Lung (tissue), 12 donors: ENCODE results near the gene NANS. TPM values are rescaled to one million over a fixed set of nuclear protein-coding genes. Genes with fewer than 3 reads are reported as not detected.
"Not testable (repeated sequence)": the region's sequence is repeated elsewhere in the genome, so short reads cannot be mapped to it uniquely, and the experiment has no call there.

Experiments
- ATAC-seq: fragments of 200-7000 bp; cut with Tn5 transposase; one replicate; pipeline ENCODE4 v1.9.1; 2020; ENCODE audit warnings: moderate number of reproducible peaks; ENCODE audit not compliant: insufficient read depth, low FRiP score
- DNase-seq, 3 donors: peaks; one replicate each; pipeline ENCODE4 v3.0.0-alpha.2; 2013 to 2017
- H3K27ac ChIP-seq, 2 donors: one replicate each; pipeline ENCODE4 v1.5.1; 2013; ENCODE audit warnings: mild to moderate bottlenecking in 2 of 2, moderate library complexity in 2 of 2, control low read depth in 1 of 2, inconsistent platforms in 1 of 2, low read depth in 1 of 2, low read length in 1 of 2
- H3K27me3 ChIP-seq, 3 donors: one replicate each; pipeline ENCODE4 v1.5.1; 2013; ENCODE audit warnings: low read length in 2 of 3; ENCODE audit not compliant: control insufficient read depth in 3 of 3, insufficient read depth in 3 of 3
- H3K36me3 ChIP-seq, 4 donors: one replicate each; pipeline ENCODE4 v1.5.1; 2013; ENCODE audit warnings: low read length in 4 of 4, mild to moderate bottlenecking in 1 of 4, moderate library complexity in 1 of 4; ENCODE audit not compliant: control insufficient read depth in 4 of 4, insufficient read depth in 4 of 4
- H3K4me1 ChIP-seq, 5 donors: one replicate each; pipeline ENCODE4 v1.5.1; 2013; ENCODE audit warnings: low read length in 5 of 5, mild to moderate bottlenecking in 2 of 5, moderate library complexity in 1 of 5; ENCODE audit not compliant: control insufficient read depth in 5 of 5, insufficient read depth in 5 of 5
- H3K4me3 ChIP-seq: one replicate; pipeline ENCODE4 v1.5.1; 2013; ENCODE audit warnings: mild to moderate bottlenecking, control low read depth, moderate library complexity
- H3K9ac ChIP-seq, 2 donors: one replicate each; pipeline ENCODE4 v1.5.1; 2013; ENCODE audit warnings: low read length in 2 of 2, control low read depth in 1 of 2; ENCODE audit not compliant: insufficient read depth in 1 of 2
- H3K9me3 ChIP-seq, 4 donors: one replicate each; pipeline ENCODE4 v1.5.1; 2013; ENCODE audit warnings: low read length in 3 of 4, mild to moderate bottlenecking in 1 of 4, moderate library complexity in 1 of 4; ENCODE audit not compliant: control insufficient read depth in 4 of 4, insufficient read depth in 3 of 4
- WGBS, 2 donors: extraction: QIAGEN DNeasy Blood & Tissue Kit; methylation state at CpG; one replicate each; pipeline ENCODE4 v1.1.7; 2013; 5-methylcytosine and 5-hydroxymethylcytosine counted together
- polyA plus RNA-seq, 2 donors: library from polyadenylated mRNA; stranded (reverse); fragments of 200-250 nt; gene quantifications; one replicate each; pipeline ENCODE4 v1.2.1, GENCODE V29; 2013
- total RNA-seq, 2 donors: library from RNA; depleted of rRNA in 1 of 2; stranded (reverse); fragments of >200 nt in 1 of 2; gene quantifications; one replicate each; pipeline ENCODE4 v1.2.1, GENCODE V29; 2014 to 2021
- TF ChIP-seq, protein P1 (sequence below): IDR thresholded peaks from 2 replicates; pipeline ENCODE4 v1.5.1; 2012; ENCODE audit warnings: mild to moderate bottlenecking; ENCODE audit errors: control extremely low read depth, extremely low read depth
- donor health status: control.
- donor health status: control.
- donor health status: Bipolar disorder and iron deficiency.
- donor health status: healthy.
- donor health status: DM: yes; HTN: yes; CAD: no.

NANS gene
- total and polyA plus RNA-seq, 4 donors = 50.6 to 109 (median 74.4) TPM

DNA sequence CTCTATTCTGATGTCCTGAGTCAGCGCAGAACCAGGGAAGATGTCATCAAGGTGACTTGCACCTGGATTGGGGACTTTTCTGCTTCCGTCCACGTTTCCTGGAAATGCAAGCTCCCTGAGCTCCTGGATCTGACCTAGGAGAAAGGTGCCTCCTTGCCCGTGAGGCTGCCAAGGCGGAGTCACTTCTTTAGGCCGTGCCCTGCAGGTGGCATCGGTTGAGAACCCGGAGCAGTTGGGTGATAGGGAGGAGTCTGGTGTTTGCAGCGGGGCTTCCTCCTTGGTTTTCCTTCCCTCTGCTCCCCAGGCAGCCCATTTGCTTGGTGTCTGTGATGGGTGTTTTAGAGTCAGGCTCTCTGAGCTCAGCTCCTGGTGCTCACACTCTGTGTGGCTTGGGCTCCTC, 15.2 kb downstream of the NANS start:
- Histone ChIP-seq H3K27me3 (no peaks in the 10 kb centered on the region), H3K9me3 (no peaks in the 10 kb centered on the region), H3K36me3 (peaks cover 0 to 5% (median 2%) of the 10 kb centered on the region in 4 donors), H3K4me1 (peaks cover 0 to 3% (median 2%) of the 10 kb centered on the region in 5 donors), H3K4me3 (no peak overlapping the region), H3K9ac (no peak overlapping the region), H3K27ac (peak overlapping the region in 1 of 2 donors; percentile 23)
- WGBS, 2 donors = 61 to 82% methylated on average over 9 of the region's 9 CpGs
- TF ChIP-seq, protein P1, sequence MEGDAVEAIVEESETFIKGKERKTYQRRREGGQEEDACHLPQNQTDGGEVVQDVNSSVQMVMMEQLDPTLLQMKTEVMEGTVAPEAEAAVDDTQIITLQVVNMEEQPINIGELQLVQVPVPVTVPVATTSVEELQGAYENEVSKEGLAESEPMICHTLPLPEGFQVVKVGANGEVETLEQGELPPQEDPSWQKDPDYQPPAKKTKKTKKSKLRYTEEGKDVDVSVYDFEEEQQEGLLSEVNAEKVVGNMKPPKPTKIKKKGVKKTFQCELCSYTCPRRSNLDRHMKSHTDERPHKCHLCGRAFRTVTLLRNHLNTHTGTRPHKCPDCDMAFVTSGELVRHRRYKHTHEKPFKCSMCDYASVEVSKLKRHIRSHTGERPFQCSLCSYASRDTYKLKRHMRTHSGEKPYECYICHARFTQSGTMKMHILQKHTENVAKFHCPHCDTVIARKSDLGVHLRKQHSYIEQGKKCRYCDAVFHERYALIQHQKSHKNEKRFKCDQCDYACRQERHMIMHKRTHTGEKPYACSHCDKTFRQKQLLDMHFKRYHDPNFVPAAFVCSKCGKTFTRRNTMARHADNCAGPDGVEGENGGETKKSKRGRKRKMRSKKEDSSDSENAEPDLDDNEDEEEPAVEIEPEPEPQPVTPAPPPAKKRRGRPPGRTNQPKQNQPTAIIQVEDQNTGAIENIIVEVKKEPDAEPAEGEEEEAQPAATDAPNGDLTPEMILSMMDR = no peak
- no peak for ATAC-seq
- no peak for DNase-seq

DNA sequence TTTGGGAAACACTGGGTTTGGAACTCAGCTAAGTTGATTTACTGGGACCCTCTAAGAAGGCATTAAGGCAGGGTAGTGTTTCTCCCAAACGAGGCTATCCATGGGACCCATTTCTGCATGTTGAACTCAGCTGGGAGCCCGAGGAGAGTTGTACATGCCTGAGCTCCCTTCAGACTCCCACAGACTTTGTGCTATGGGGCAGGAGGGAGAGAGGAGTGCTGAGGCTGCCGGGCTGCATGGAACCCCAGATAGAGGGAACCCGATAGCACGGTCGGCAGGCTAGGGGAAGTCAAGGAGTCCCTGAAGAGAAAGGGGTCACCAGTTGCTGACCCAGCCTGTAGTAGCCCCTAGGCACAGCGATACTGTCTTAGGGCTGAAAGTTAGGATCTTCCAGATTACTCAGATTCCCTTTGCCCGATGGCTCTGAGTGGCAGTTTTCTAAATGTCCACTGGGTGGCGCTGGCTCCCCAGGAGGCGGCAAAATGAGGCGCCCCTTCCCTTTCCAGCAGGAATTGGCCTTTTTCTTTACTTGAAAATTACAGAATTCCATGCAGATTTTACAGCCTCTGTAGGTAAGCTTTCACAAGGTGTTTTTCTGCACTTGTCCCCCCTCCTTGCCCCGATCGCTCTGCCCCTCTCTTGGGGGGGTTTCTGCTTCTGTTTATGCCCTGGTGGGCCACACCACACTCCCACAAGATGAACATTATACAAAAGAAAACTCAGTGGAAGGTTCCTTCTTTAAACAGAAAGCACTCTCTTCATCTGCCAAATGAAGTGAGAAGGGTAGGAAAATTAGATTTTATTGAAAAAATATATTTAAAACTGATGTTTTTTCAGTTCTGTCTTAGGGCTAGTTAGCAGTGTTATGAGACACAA, 17.8 kb downstream of the NANS start:
- Histone ChIP-seq H3K9ac (peak overlapping the region in 1 of 2 donors; percentile 19), H3K9me3 (no peaks in the 10 kb centered on the region), H3K36me3 (peaks cover 3 to 13% (median 8%) of the 10 kb centered on the region in 4 donors), H3K4me3 (no peak overlapping the region), H3K27ac (peak overlapping the region in 1 of 2 donors; percentile 60), H3K4me1 (peaks cover 0 to 3% (median 2%) of the 10 kb centered on the region in 5 donors), H3K27me3 (no peaks in the 10 kb centered on the region)
- WGBS, 2 donors = 36 to 39% methylated on average over 13 of the region's 13 CpGs
- DNase-seq = peak; percentile 61 to 72 (median 64)
- TF ChIP-seq, protein P1 = peak; percentile 93
- ATAC-seq = peak; percentile 55

DNA sequence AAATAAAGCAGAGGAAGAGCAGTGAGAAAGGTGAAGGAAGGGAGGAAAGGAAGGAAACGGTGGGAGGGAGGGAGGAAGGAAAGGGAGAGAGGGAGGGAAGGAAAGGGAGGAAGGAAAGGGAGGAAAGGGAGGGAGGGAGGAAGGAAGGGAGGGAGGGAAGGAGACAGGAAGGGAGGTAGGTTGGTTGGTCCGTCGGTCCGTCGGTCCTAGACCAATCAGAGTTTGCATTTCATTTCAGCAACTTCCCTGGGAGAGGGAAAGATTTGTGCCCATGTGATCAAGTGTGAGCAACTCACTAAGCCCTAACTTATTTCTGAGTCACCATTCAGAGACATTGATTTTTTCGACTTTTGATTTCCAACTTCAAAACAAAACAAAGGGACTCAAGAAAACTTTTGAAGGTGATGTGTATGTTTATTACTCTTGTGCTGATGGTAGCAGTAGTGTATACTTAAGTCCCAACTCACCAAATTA, 18.8 kb downstream of the NANS start:
- Histone ChIP-seq H3K4me1 (peaks cover 0 to 3% (median 2%) of the 10 kb centered on the region in 5 donors), H3K9ac (no peak overlapping the region), H3K36me3 (peaks cover 3 to 13% (median 10%) of the 10 kb centered on the region in 4 donors), H3K9me3 (no peaks in the 10 kb centered on the region), H3K4me3 (no peak overlapping the region), H3K27me3 (no peaks in the 10 kb centered on the region), H3K27ac (no peak overlapping the region)
- TF ChIP-seq, protein P1 = no peak
- no peak for DNase-seq
- 21 to 37% methylated on average over 6 of the region's 6 CpGs for WGBS, 2 donors
- peak; percentile 23 for ATAC-seq

DNA sequence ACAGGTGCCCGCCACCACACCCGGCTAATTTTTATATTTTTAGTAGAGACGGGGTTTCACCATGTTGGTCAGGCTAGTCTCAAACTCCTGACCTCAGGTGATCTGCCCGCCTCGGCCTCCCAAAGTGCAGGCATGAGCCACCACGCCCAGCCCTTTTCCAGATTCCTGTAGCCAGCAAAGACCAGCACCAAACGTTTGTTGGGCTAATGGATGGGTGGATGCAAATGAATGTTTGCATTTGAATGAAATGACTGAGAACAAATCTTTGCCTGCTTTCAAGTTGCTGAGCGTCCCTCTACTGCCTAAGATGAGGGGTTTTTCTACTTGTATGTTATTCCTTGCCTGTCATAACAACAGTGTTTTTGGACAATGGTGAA, 20.0 kb downstream of the NANS start:
- not testable (repeated sequence) for H3K9ac ChIP-seq, H3K27me3 ChIP-seq, H3K4me1 ChIP-seq, H3K27ac ChIP-seq, H3K4me3 ChIP-seq, H3K9me3 ChIP-seq, DNase-seq, ATAC-seq
- peaks cover 8 to 18% (median 11%) of the 10 kb centered on the region in 4 donors for H3K36me3 ChIP-seq
- 87 to 90% methylated on average over 8 of the region's 8 CpGs for WGBS, 2 donors
